EL (cell line): ENCODE measurements around the gene CTDP1.
A peak's percentile ranks its signal among the peaks of the same experiment; 100 is the strongest.
"Not testable (repeated sequence)": the region's sequence is repeated elsewhere in the genome, so short reads cannot be mapped to it uniquely, and the experiment has no call there.

Experiments
- DNase-seq: peaks from one replicate; pipeline ENCODE4 v3.0.0-alpha.2; 2016

CTDP1 gene

GRCh38 chr18:79748321-79749180, 68.9 kb downstream of the CTDP1 start:
- DNase-seq: no peak

- DNase-seq: no peak
Observed at GRCh38 chr18:79749251-79750191, 69.9 kb downstream of the CTDP1 start.

- DNase-seq: no peak
Observed at GRCh38 chr18:79750980-79751571, 71.5 kb downstream of the CTDP1 start.

GRCh38 chr18:79751918-79752578, 72.4 kb downstream of the CTDP1 start:
- DNase-seq: not testable (repeated sequence)

- DNase-seq: not testable (repeated sequence)
Observed at GRCh38 chr18:79752946-79753345, 73.3 kb downstream of the CTDP1 start.

GRCh38 chr18:79753391-79753851, 73.8 kb downstream of the CTDP1 start:
- DNase-seq: no peak

GRCh38 chr18:79754022-79754761, 74.6 kb downstream of the CTDP1 start:
- DNase-seq: no peak

- DNase-seq: no peak
Observed at GRCh38 chr18:79754831-79755351, 75.3 kb downstream of the CTDP1 start.

- DNase-seq: no peak
Observed at GRCh38 chr18:79755496-79756142, 76.0 kb downstream of the CTDP1 start.

GRCh38 chr18:79756143-79756500, 76.5 kb downstream of the CTDP1 start:
- no peak for DNase-seq

GRCh38 chr18:79756826-79757225, 77.2 kb downstream of the CTDP1 start:
- no peak for DNase-seq

GRCh38 chr18:79760348-79760747, 80.7 kb downstream of the CTDP1 start:
- no peak for DNase-seq

GRCh38 chr18:79760881-79761280, 81.3 kb downstream of the CTDP1 start:
- DNase-seq: no peak

- no peak for DNase-seq
Observed at GRCh38 chr18:79763407-79763806, 83.8 kb downstream of the CTDP1 start.

GRCh38 chr18:79764131-79764530, 84.5 kb downstream of the CTDP1 start:
- no peak for DNase-seq

GRCh38 chr18:79765491-79766245, 86.1 kb downstream of the CTDP1 start:
- peak; percentile 29 for DNase-seq

- DNase-seq: no peak
Observed at GRCh38 chr18:79766308-79766707, 86.7 kb downstream of the CTDP1 start.

- DNase-seq: no peak
Observed at GRCh38 chr18:79768745-79769144, 89.1 kb downstream of the CTDP1 start.

GRCh38 chr18:79769698-79770500, 90.3 kb downstream of the CTDP1 start:
- no peak for DNase-seq

GRCh38 chr18:79770501-79770815, 90.9 kb downstream of the CTDP1 start:
- DNase-seq: no peak
